Measurements from ENCODE around the gene MRPL41. TPM values are rescaled to one million over a fixed set of nuclear protein-coding genes. Genes with fewer than 3 reads are reported as not detected.

Gene MRPL41
- total RNA-seq, 2 donors from 2014 or later = 75.8 to 133 TPM

GRCh38 chr9:137520614-137521404, 30.9 kb upstream of the MRPL41 start:
- no peaks in the 10 kb centered on the region for H3K27me3 ChIP-seq (replicated peaks; ENCODE audit: insufficient read depth)
- TF ChIP-seq CTCF (IDR thresholded peaks at IDR 0.05) = no peak
- TF ChIP-seq POLR2AphosphoS5 (IDR thresholded peaks at IDR 0.05) = no peak
- intact Hi-C loops (cut with DNase I) = loop anchor here (5.0 to 10.0 kb wide), 2 partner anchors 94 to 226 kb away; no protein-coding TSS in a partner anchor
- H3K36me3 ChIP-seq = no peaks in the 10 kb centered on the region
- H3K27ac ChIP-seq = no peak overlapping the region
- H3K9me3 ChIP-seq = no peaks in the 10 kb centered on the region
- no peak for DNase-seq (ENCODE audit: low spot score)
- WGBS = 85% methylated on average over 30 of the region's 30 CpGs
- no peaks in the 10 kb centered on the region for H3K4me1 ChIP-seq (replicated peaks)
- H3K4me3 ChIP-seq = no peak overlapping the region

- H3K9me3 ChIP-seq = no peaks in the 10 kb centered on the region
- no peaks in the 10 kb centered on the region for H3K27me3 ChIP-seq (replicated peaks; ENCODE audit: insufficient read depth)
- no peaks in the 10 kb centered on the region for H3K36me3 ChIP-seq
- H3K4me3 ChIP-seq = no peak overlapping the region
- DNase-seq (ENCODE audit: low spot score) = no peak
- intact Hi-C loops (cut with DNase I) = loop anchor here (5.0 to 10.0 kb wide), 2 partner anchors 94 to 227 kb away; no protein-coding TSS in a partner anchor
- H3K27ac ChIP-seq = no peak overlapping the region
- TF ChIP-seq CTCF (IDR thresholded peaks at IDR 0.05) (no peak), POLR2AphosphoS5 (IDR thresholded peaks at IDR 0.05) (no peak), POLR2A (IDR thresholded peaks at IDR 0.05) (no peak)
- no peaks in the 10 kb centered on the region for H3K4me1 ChIP-seq (replicated peaks)
- 86% methylated on average over 17 of the region's 18 CpGs for WGBS
Observed at GRCh38 chr9:137521405-137521985, 30.2 kb upstream of the MRPL41 start.

GRCh38 chr9:137522746-137523455, 28.8 kb upstream of the MRPL41 start:
- no peaks in the 10 kb centered on the region for H3K36me3 ChIP-seq
- no peak overlapping the region for H3K4me3 ChIP-seq
- no peaks in the 10 kb centered on the region for H3K27me3 ChIP-seq (replicated peaks; ENCODE audit: insufficient read depth)
- no peak for DNase-seq (ENCODE audit: low spot score)
- H3K9me3 ChIP-seq = no peaks in the 10 kb centered on the region
- intact Hi-C loops (cut with DNase I) = loop anchor here (5.0 to 10.0 kb wide), 2 partner anchors 96 to 228 kb away; no protein-coding TSS in a partner anchor
- no peak overlapping the region for H3K27ac ChIP-seq
- 93% methylated on average over 36 of the region's 36 CpGs for WGBS
- H3K4me1 ChIP-seq (replicated peaks) = no peaks in the 10 kb centered on the region
- TF ChIP-seq POLR2A (IDR thresholded peaks at IDR 0.05) = no peak
- TF ChIP-seq CTCF (IDR thresholded peaks at IDR 0.05) = no peak
- TF ChIP-seq POLR2AphosphoS5 (IDR thresholded peaks at IDR 0.05) = no peak

- Histone ChIP-seq H3K36me3 (no peaks in the 10 kb centered on the region), H3K4me1 (replicated peaks) (no peaks in the 10 kb centered on the region), H3K4me3 (no peak overlapping the region), H3K27me3 (replicated peaks; ENCODE audit: insufficient read depth) (no peaks in the 10 kb centered on the region), H3K27ac (no peak overlapping the region), H3K9me3 (no peaks in the 10 kb centered on the region)
- intact Hi-C loops (cut with DNase I) = loop anchor here (5.0 to 10.0 kb wide), 2 partner anchors 97 to 230 kb away; no protein-coding TSS in a partner anchor
- TF ChIP-seq POLR2A (IDR thresholded peaks at IDR 0.05) (no peak), POLR2AphosphoS5 (IDR thresholded peaks at IDR 0.05) (no peak), CTCF (IDR thresholded peaks at IDR 0.05) (no peak)
- 92% methylated on average over 33 of the region's 33 CpGs for WGBS
- no peak for DNase-seq (ENCODE audit: low spot score)
Observed at GRCh38 chr9:137524161-137524980, 27.3 kb upstream of the MRPL41 start.
